ENCODE data around the gene SHC2. TPM values are rescaled to one million over a fixed set of nuclear protein-coding genes. Genes with fewer than 3 reads are reported as not detected.

SHC2 gene
- total RNA-seq, 1 donor from 2014 or later = 343 TPM

DNA sequence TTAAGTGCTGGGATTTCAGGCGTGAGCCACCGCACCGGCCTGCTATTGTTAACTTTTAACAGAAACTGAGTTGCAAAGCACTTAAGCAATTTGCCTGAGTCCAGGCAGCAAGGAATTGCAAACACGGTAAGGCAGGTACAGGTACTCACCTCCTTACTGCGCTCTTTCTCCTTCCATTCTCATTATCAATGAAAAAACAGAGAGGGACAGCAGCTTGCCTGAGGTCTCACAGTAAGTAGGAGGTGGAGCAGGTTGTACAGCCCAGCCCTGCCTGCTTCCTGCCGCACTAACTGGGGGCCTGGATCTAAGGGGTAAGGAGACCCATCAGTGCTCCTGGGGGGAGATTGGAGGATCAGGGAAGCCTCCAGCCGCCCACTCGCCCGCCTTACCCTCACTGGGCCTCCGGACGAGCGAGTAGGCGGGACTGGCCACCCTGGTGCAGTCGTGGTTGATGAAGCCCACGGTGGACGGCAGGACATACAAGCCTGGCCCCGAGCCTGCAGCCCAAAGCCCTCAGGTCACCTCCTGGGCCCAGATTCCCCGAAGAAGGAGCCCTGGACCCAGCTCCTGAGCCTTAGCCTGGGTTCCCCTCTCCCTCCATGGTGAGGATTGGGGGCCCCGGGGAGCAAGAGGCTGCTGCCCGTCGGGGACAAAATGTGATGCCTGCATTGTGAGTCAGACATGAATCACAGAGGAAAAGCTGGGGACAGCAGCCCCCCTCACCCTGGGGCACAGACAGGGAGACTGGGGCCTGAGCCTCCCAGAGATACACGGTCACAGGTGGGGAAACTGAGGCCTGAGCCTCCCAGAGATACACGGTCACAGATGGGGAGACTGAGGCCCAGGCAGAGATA is 11.4 kb upstream of the SHC2 start:
- H3K4me3 Mint-ChIP-seq (ENCODE audit: unreplicated experiment) = no peak overlapping the region
- no peaks in the 10 kb centered on the region for H3K4me1 Mint-ChIP-seq (ENCODE audit: low read depth, unreplicated experiment)
- H3K36me3 Mint-ChIP-seq (ENCODE audit: unreplicated experiment) = no peaks in the 10 kb centered on the region
- H3K27me3 Mint-ChIP-seq (ENCODE audit: unreplicated experiment) = peaks cover 2% of the 10 kb centered on the region
- TF ChIP-seq, protein P1, sequence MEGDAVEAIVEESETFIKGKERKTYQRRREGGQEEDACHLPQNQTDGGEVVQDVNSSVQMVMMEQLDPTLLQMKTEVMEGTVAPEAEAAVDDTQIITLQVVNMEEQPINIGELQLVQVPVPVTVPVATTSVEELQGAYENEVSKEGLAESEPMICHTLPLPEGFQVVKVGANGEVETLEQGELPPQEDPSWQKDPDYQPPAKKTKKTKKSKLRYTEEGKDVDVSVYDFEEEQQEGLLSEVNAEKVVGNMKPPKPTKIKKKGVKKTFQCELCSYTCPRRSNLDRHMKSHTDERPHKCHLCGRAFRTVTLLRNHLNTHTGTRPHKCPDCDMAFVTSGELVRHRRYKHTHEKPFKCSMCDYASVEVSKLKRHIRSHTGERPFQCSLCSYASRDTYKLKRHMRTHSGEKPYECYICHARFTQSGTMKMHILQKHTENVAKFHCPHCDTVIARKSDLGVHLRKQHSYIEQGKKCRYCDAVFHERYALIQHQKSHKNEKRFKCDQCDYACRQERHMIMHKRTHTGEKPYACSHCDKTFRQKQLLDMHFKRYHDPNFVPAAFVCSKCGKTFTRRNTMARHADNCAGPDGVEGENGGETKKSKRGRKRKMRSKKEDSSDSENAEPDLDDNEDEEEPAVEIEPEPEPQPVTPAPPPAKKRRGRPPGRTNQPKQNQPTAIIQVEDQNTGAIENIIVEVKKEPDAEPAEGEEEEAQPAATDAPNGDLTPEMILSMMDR (IDR thresholded peaks at IDR 0.05; ENCODE audit: partially characterized antibody, unreplicated experiment) = no peak
- no peak overlapping the region for H3K27ac Mint-ChIP-seq (ENCODE audit: unreplicated experiment)
- DNase-seq = no peak
- peaks cover 3% of the 10 kb centered on the region for H3K9me3 Mint-ChIP-seq (ENCODE audit: unreplicated experiment)

DNA sequence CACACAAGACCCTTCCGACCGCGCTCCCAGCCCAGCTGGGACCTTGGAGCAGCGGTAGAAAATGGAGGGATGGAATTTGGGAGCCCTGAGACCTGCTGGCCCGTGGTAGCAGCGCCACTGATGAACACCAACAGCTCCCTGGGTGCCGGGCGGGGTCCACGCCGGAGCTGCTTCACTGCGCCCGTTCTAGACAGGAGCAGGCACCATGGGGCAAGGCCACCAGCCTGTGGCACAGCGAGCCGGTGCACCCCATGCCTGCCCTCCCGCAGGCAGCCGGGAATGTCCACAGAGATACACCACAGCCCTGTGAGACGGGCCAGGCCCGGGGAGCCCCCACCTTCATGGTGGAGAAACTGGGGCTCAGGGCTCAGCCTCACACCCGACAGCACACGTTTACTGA is 9.9 kb upstream of the SHC2 start:
- H3K9me3 Mint-ChIP-seq (ENCODE audit: unreplicated experiment) = peaks cover 1% of the 10 kb centered on the region
- H3K27me3 Mint-ChIP-seq (ENCODE audit: unreplicated experiment) = peaks cover 2% of the 10 kb centered on the region
- no peaks in the 10 kb centered on the region for H3K36me3 Mint-ChIP-seq (ENCODE audit: unreplicated experiment)
- TF ChIP-seq, protein P1 (IDR thresholded peaks at IDR 0.05; ENCODE audit: partially characterized antibody, unreplicated experiment) = no peak
- no peaks in the 10 kb centered on the region for H3K4me1 Mint-ChIP-seq (ENCODE audit: low read depth, unreplicated experiment)
- peak; percentile 15 for DNase-seq
- H3K4me3 Mint-ChIP-seq (ENCODE audit: unreplicated experiment) = no peak overlapping the region
- no peak overlapping the region for H3K27ac Mint-ChIP-seq (ENCODE audit: unreplicated experiment)

DNA sequence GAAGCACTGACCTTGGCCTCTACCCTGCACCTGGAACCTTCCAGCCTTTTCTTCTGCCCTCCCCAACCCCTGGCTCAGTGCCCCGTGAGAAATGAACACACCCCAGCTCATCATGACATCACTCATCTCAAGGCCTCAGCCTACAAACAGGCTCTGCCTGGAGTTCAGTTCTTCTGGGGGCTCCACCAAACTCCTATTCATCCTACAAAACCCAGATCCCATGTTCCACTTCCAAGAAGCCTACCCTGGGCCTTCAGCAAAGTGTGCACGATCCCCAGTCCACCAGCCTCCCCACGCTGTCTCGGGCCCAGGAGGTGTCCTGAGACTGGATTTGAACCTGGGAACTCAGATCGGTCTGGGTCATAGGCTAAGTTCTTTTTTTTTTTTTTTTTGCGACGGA is 9.0 kb upstream of the SHC2 start:
- peak; percentile 4 for DNase-seq
- Mint-ChIP-seq H3K9me3 (ENCODE audit: unreplicated experiment) (peaks cover 3% of the 10 kb centered on the region), H3K27me3 (ENCODE audit: unreplicated experiment) (peaks cover 2% of the 10 kb centered on the region), H3K4me3 (ENCODE audit: unreplicated experiment) (no peak overlapping the region), H3K36me3 (ENCODE audit: unreplicated experiment) (no peaks in the 10 kb centered on the region), H3K27ac (ENCODE audit: unreplicated experiment) (no peak overlapping the region), H3K4me1 (ENCODE audit: low read depth, unreplicated experiment) (no peaks in the 10 kb centered on the region)
- TF ChIP-seq, protein P1 (IDR thresholded peaks at IDR 0.05; ENCODE audit: partially characterized antibody, unreplicated experiment) = no peak

DNA sequence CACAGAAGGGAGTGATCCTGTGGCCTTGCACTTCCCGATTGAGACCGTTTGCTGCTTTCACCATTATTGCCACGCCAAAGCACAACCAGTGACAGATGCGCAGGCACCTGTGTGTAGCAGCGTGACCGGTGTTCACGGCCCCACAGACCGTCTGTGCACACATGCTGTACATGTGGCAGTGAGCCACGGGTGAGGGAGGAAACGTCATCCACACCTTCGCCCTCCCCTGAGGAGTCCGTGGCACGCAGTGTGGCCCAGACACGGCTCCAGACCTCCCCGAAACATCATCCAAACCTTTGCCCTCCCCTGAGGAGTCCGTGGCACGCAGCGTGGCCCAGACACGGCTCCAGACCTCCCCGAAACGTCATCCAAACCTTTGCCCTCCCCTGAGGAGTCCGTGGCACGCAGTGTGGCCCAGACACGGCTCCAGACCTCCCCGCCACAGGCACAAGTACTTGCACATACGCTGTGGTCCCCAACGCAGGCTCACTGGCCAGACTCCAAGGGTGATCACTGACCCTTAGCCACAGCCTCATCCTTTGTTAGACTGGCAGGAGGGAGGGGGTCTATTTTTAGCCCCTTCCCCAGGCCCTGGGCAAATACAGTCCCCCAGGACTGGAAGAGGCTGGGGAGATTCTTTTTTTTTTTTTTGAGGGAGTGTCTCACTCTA is 7.9 kb upstream of the SHC2 start:
- H3K27me3 Mint-ChIP-seq (ENCODE audit: unreplicated experiment) = peaks cover 2% of the 10 kb centered on the region
- no peaks in the 10 kb centered on the region for H3K4me1 Mint-ChIP-seq (ENCODE audit: low read depth, unreplicated experiment)
- no peak overlapping the region for H3K4me3 Mint-ChIP-seq (ENCODE audit: unreplicated experiment)
- DNase-seq = peak; percentile 8
- H3K36me3 Mint-ChIP-seq (ENCODE audit: unreplicated experiment) = no peaks in the 10 kb centered on the region
- no peak overlapping the region for H3K27ac Mint-ChIP-seq (ENCODE audit: unreplicated experiment)
- peaks cover 5% of the 10 kb centered on the region for H3K9me3 Mint-ChIP-seq (ENCODE audit: unreplicated experiment)
- TF ChIP-seq, protein P1 (IDR thresholded peaks at IDR 0.05; ENCODE audit: partially characterized antibody, unreplicated experiment) = no peak

DNA sequence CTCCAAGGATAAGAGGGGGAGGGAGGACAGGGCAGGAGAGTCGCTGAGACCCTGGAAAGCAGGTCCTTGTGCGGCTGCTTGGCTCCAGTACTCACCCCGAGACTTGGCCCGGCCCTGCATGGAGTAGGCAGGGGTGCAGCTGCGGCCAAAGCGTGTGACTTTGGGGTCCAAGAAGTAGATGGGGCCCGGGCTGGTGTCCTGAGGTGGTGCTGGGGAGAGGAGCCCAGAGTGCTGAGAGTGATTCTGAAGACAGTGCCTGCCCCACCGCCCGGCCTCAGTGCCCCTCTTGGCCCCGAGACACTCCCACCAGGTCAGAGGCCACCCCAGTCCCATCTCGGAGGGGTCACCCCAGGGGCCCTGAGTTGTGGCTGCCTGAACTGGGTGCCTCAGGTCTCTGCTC is 6.7 kb upstream of the SHC2 start:
- H3K27me3 Mint-ChIP-seq (ENCODE audit: unreplicated experiment) = peaks cover 2% of the 10 kb centered on the region
- TF ChIP-seq, protein P1 (IDR thresholded peaks at IDR 0.05; ENCODE audit: partially characterized antibody, unreplicated experiment) = no peak
- DNase-seq = no peak
- no peak overlapping the region for H3K27ac Mint-ChIP-seq (ENCODE audit: unreplicated experiment)
- no peak overlapping the region for H3K4me3 Mint-ChIP-seq (ENCODE audit: unreplicated experiment)
- no peaks in the 10 kb centered on the region for H3K4me1 Mint-ChIP-seq (ENCODE audit: low read depth, unreplicated experiment)
- H3K9me3 Mint-ChIP-seq (ENCODE audit: unreplicated experiment) = peaks cover 8% of the 10 kb centered on the region
- no peaks in the 10 kb centered on the region for H3K36me3 Mint-ChIP-seq (ENCODE audit: unreplicated experiment)

All from glutamatergic neuron (in vitro differentiated cells).